ENCODE results near the gene SSBP2.

The SSBP2 gene

DNA sequence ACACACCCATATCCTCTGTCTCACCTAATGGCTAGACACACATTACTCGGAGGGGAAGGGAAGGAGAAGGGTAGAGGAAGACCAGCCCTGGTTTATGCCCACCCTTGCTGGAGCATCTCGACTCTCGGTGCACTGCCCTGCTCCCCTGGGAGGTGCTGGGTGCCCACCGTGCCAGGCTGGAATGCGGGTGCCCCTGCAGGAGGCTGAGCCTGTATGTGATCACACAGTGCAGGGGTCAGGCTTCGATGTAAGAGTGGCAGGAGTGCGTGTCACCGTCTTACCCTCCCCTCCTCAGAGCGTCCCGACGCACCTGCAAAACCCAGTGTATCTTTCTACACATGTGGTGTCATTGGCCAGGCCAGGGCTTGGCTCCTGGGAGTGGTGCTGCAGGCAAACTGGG, 349.6 kb downstream of the SSBP2 start:
- H3K27me3 ChIP-seq, result no peaks in the 10 kb centered on the region
- H3K36me3 ChIP-seq, result no peaks in the 10 kb centered on the region
- H3K9me3 ChIP-seq, result no peaks in the 10 kb centered on the region
- DNase-seq, result no peak
- no peak overlapping the region for H3K4me3 ChIP-seq (ENCODE audit: low read depth, low read length)
- TF ChIP-seq, protein P1, sequence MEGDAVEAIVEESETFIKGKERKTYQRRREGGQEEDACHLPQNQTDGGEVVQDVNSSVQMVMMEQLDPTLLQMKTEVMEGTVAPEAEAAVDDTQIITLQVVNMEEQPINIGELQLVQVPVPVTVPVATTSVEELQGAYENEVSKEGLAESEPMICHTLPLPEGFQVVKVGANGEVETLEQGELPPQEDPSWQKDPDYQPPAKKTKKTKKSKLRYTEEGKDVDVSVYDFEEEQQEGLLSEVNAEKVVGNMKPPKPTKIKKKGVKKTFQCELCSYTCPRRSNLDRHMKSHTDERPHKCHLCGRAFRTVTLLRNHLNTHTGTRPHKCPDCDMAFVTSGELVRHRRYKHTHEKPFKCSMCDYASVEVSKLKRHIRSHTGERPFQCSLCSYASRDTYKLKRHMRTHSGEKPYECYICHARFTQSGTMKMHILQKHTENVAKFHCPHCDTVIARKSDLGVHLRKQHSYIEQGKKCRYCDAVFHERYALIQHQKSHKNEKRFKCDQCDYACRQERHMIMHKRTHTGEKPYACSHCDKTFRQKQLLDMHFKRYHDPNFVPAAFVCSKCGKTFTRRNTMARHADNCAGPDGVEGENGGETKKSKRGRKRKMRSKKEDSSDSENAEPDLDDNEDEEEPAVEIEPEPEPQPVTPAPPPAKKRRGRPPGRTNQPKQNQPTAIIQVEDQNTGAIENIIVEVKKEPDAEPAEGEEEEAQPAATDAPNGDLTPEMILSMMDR (IDR thresholded peaks at IDR 0.05; ENCODE audit: low read depth, low read length), result no peak
- no peaks in the 10 kb centered on the region for H3K4me1 ChIP-seq

DNA sequence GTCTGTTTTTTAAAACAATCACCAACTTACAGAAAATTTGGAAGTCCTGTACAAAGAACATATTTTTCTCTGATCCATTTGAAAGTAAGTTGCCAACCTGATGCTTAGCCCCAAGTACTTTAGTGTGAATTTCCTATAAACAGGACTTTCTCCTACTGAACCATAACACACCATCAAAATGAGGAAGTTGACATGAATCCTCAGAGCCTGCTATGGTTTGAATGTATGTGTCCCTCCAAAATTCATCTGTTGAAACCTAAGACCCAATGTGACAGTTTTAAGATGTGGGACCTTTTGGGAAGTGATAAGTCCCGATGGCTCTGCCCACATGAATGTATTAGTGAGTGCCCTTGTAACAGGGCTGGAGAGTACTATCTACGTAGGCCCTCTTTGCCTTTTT, 350.5 kb downstream of the SSBP2 start:
- TF ChIP-seq, protein P1 (IDR thresholded peaks at IDR 0.05; ENCODE audit: low read depth, low read length), result no peak
- Histone ChIP-seq H3K4me3 (ENCODE audit: low read depth, low read length) (no peak overlapping the region), H3K4me1 (no peaks in the 10 kb centered on the region), H3K9me3 (no peaks in the 10 kb centered on the region), H3K36me3 (no peaks in the 10 kb centered on the region), H3K27me3 (no peaks in the 10 kb centered on the region)
- no peak for DNase-seq

DNA sequence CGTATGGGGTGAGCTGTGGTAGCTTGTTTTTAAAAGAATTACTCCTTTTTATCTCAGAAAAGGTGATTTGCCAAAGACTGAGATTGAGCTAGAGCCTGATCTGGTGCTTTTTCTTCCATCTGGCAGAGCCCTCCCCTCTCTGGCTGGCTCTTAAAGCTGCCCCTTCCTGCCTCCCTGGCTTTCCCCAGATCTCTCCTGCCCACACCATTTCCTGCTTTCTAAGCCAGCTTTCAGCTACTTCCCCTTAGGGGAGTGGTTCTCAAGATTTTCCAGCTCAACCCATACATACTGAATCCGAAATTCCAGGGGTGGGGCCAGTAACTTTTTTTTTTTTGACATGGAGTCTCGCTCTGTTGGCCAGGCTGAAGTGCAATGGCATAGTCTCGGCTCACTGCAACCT, 352.2 kb downstream of the SSBP2 start:
- no peaks in the 10 kb centered on the region for H3K4me1 ChIP-seq
- TF ChIP-seq, protein P1 (IDR thresholded peaks at IDR 0.05; ENCODE audit: low read depth, low read length), result no peak
- H3K9me3 ChIP-seq, result no peaks in the 10 kb centered on the region
- no peak overlapping the region for H3K4me3 ChIP-seq (ENCODE audit: low read depth, low read length)
- no peak for DNase-seq
- no peaks in the 10 kb centered on the region for H3K36me3 ChIP-seq
- H3K27me3 ChIP-seq, result no peaks in the 10 kb centered on the region

DNA sequence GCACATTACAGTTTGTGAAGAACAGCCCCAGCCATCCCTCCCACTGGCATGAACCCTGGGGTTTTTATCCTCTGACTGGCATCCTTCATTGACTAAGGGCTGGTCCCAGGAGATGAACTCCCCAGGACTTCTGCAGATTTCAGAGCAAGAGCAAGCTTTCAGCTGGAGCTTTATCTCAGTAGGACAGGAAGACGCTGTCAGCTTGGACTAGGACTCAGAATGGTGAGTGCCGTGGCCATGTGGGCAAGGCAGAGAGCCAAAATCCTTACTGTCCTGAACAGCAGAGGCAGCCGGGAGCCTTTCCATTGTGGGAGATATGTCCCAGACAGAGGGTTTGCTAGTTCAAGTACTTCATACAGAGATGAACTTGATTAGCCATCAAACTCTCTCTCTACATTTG, 353.7 kb downstream of the SSBP2 start:
- Histone ChIP-seq H3K4me1 (no peaks in the 10 kb centered on the region), H3K9me3 (no peaks in the 10 kb centered on the region), H3K36me3 (no peaks in the 10 kb centered on the region), H3K27me3 (no peaks in the 10 kb centered on the region), H3K4me3 (ENCODE audit: low read depth, low read length) (no peak overlapping the region)
- peak; percentile 53 for DNase-seq
- TF ChIP-seq, protein P1 (IDR thresholded peaks at IDR 0.05; ENCODE audit: low read depth, low read length), result no peak

DNA sequence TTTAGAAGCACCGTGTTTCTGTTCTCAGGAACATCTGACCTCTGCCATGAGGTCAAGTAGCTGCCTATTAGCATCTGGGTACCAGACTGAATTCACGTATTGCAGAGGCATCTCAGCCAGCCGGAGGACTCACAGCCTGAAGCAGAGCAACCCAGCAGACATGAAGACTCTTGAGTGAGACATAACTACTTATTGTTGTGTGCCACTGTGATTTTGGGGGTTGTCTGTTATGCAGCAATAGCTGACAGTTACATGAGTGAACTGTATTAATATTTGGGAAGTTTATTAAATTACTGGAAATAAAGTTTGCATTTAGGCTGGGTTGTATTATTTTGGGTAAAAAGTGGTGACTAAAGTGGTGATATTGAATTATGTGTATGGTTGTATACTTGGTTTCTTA, 355.6 kb downstream of the SSBP2 start:
- Histone ChIP-seq H3K4me1 (no peaks in the 10 kb centered on the region), H3K36me3 (no peaks in the 10 kb centered on the region), H3K27me3 (no peaks in the 10 kb centered on the region), H3K9me3 (no peaks in the 10 kb centered on the region), H3K4me3 (ENCODE audit: low read depth, low read length) (no peak overlapping the region)
- TF ChIP-seq, protein P1 (IDR thresholded peaks at IDR 0.05; ENCODE audit: low read depth, low read length), result no peak
- DNase-seq, result no peak

DNA sequence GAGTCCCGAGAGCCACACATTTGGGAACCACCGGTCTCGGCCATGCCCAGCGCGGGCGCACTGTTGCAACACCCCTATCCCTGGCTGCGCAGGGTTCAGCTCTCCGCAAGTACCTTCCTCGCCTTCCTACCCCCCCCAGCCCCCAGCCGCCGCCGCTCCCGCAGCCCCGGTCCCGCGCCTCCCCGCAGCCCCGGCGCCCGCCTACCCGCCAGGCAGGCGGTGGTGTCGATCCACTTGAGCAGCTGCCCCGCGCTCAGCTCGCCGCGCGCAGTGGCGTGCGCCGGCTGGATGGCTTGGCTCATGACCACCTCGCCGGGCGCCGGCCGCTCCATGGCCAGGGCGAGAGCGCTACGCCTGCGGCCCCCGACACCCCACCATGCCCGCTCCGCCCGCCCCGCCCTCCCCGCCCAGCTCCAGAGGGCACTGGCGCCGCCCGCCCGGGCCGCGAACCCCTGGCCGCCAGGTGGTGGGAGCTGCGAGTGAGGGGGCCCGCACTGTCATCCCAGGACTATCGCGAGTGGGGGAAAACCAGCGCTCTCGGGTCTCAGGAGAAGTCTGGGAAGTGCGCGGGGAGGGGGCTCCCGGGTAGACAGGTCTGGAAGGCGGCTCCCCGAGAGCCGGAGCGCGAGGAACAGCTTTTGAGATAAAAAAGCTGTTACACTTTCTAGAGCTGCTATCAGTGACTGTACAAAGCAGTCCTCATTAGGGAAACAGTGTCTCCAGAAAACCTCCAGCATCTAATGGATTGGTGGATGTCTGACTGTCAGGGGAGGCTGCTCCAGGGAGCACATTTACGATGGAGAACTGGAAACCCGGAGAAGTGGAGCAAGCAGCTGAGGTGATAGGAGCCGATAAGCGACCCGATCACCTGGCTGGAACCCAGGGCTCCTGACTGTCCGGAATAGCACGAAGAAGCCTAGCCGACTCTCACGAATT, 356.8 kb downstream of the SSBP2 start, which contains the start of gene ACOT12:
Gene ACOT12 (minus strand): TSS at position 352 of the 936 bp plus-strand sequence. CDS start 20 bp downstream, at position 332.
- Histone ChIP-seq H3K4me3 (ENCODE audit: low read depth, low read length) (peak within 1 kb of the TSS; percentile 45), H3K4me1 (no peaks in the 10 kb centered on the region), H3K9me3 (no peaks in the 10 kb centered on the region), H3K36me3 (no peaks in the 10 kb centered on the region), H3K27me3 (no peaks in the 10 kb centered on the region)
- peak; percentile 32 for DNase-seq
- TF ChIP-seq, protein P1 (IDR thresholded peaks at IDR 0.05; ENCODE audit: low read depth, low read length), result no peak

Measured in BE2C (cell line).